H9 (cell line): ENCODE measurements around the gene ARHGAP22. TPM values are rescaled to one million over a fixed set of nuclear protein-coding genes. Genes with fewer than 3 reads are reported as not detected.

ENCODE experiments used
- DNase-seq: peaks from one replicate; pipeline ENCODE4 v3.0.0-alpha.2; 2017
- H2AFZ ChIP-seq: one replicate; pipeline ENCODE4 v1.6.1; 2013; ENCODE audit warnings: mild to moderate bottlenecking, low read length, control low read depth, moderate library complexity
- H2AK5ac ChIP-seq: 2 replicates; pipeline ENCODE4 v1.6.1; 2013; ENCODE audit warnings: low read length, control low read depth, mixed read lengths; ENCODE audit not compliant: insufficient read length
- H2BK120ac ChIP-seq: one replicate; pipeline ENCODE4 v1.6.1; 2013; ENCODE audit warnings: low read depth, mild to moderate bottlenecking, low read length, control low read depth, inconsistent platforms; ENCODE audit not compliant: poor library complexity, severe bottlenecking
- H2BK12ac ChIP-seq: 2 replicates; pipeline ENCODE4 v1.6.1; 2013; ENCODE audit warnings: low read length, control low read depth, mixed read lengths, low read depth; ENCODE audit not compliant: insufficient read length
- H2BK15ac ChIP-seq: 2 replicates; pipeline ENCODE4 v1.6.1; 2013; ENCODE audit warnings: low read depth, low read length, control low read depth
- H2BK20ac ChIP-seq: one replicate; pipeline ENCODE4 v1.6.1; 2013; ENCODE audit warnings: low read depth, mild to moderate bottlenecking, low read length, control low read depth, inconsistent platforms; ENCODE audit not compliant: poor library complexity, severe bottlenecking
- H2BK5ac ChIP-seq: 2 replicates; pipeline ENCODE4 v1.6.1; 2013; ENCODE audit warnings: low read length, control low read depth, mixed read lengths; ENCODE audit not compliant: insufficient read length
- H3K14ac ChIP-seq: 2 replicates; pipeline ENCODE4 v1.6.1; 2013; ENCODE audit warnings: low read length, control low read depth; ENCODE audit not compliant: insufficient read depth
- H3K18ac ChIP-seq: 2 replicates; pipeline ENCODE4 v1.6.1; 2013; ENCODE audit warnings: low read depth, mild to moderate bottlenecking, mixed read lengths, low read length, control low read depth; ENCODE audit not compliant: insufficient read length
- H3K23ac ChIP-seq: 2 replicates; pipeline ENCODE4 v1.6.1; 2013; ENCODE audit warnings: low read length, control low read depth, mixed read lengths, low read depth; ENCODE audit not compliant: insufficient read length
- H3K23me2 ChIP-seq: 2 replicates; pipeline ENCODE4 v1.6.1; 2013; ENCODE audit warnings: low read depth, mild to moderate bottlenecking, mixed read lengths, low read length, control low read depth; ENCODE audit not compliant: insufficient read length, poor library complexity, severe bottlenecking
- H3K27ac ChIP-seq: 2 replicates; pipeline ENCODE4 v1.5.1; 2013; ENCODE audit warnings: low read length, control low read depth, mixed read lengths, low read depth; ENCODE audit not compliant: insufficient read length
- H3K27me3 ChIP-seq: 2 replicates; pipeline ENCODE4 v1.6.1; 2013; ENCODE audit warnings: low read length, control low read depth, inconsistent platforms; ENCODE audit not compliant: insufficient read depth
- H3K4ac ChIP-seq: 2 replicates; pipeline ENCODE4 v1.6.1; 2013; ENCODE audit warnings: low read depth, mild to moderate bottlenecking, control low read depth, inconsistent platforms, low read length, moderate library complexity
- H3K4me1 ChIP-seq: 2 replicates; pipeline ENCODE4 v1.6.1; 2013; ENCODE audit warnings: low read length, control low read depth, inconsistent platforms; ENCODE audit not compliant: insufficient read depth
- H3K4me2 ChIP-seq: 2 replicates; pipeline ENCODE4 v1.6.1; 2013; ENCODE audit warnings: low read length, control low read depth, mixed read lengths; ENCODE audit not compliant: insufficient read length, insufficient read depth
- H3K56ac ChIP-seq: 2 replicates; pipeline ENCODE4 v1.6.1; 2013; ENCODE audit warnings: low read depth, mild to moderate bottlenecking, mixed read lengths, low read length, control low read depth; ENCODE audit not compliant: insufficient read length
- H3K79me1 ChIP-seq: 2 replicates; pipeline ENCODE4 v1.6.1; 2013; ENCODE audit warnings: low read depth, mild to moderate bottlenecking, moderate library complexity, low read length, control low read depth, inconsistent platforms; ENCODE audit not compliant: insufficient read depth, poor library complexity, severe bottlenecking
- H3K79me2 ChIP-seq: 2 replicates; pipeline ENCODE4 v1.6.1; 2013; ENCODE audit warnings: low read length, control low read depth, inconsistent platforms; ENCODE audit not compliant: insufficient read depth
- H3K9ac ChIP-seq: 2 replicates; pipeline ENCODE4 v1.6.1; 2013; ENCODE audit warnings: low read length, control low read depth, mixed read lengths; ENCODE audit not compliant: insufficient read length; ENCODE audit errors: extremely low read depth
- H3K9me3 ChIP-seq: one replicate; pipeline ENCODE4 v1.6.1; 2013; ENCODE audit warnings: low read depth, low read length, inconsistent platforms; ENCODE audit not compliant: control insufficient read depth
- H3T11ph ChIP-seq: one replicate; pipeline ENCODE4 v1.6.1; 2013; ENCODE audit warnings: mild to moderate bottlenecking, low read length, control low read depth, inconsistent platforms
- H4K20me1 ChIP-seq: one replicate; pipeline ENCODE4 v1.6.1; 2013; ENCODE audit not compliant: control insufficient read depth, insufficient read length, insufficient read depth
- H4K5ac ChIP-seq: 2 replicates; pipeline ENCODE4 v1.6.1; 2013; ENCODE audit warnings: low read depth, mild to moderate bottlenecking, mixed read lengths, low read length, control low read depth; ENCODE audit not compliant: insufficient read length
- H4K8ac ChIP-seq: replicated peaks from 2 replicates; pipeline ENCODE4 v1.6.1; 2013; ENCODE audit warnings: low read length, control low read depth, mixed read lengths, low read depth; ENCODE audit not compliant: insufficient read length
- H4K91ac ChIP-seq: 2 replicates; pipeline ENCODE4 v1.6.1; 2013; ENCODE audit warnings: low read depth, mild to moderate bottlenecking, moderate library complexity, mixed read lengths, low read length, control low read depth; ENCODE audit not compliant: insufficient read length
- H3K27ac Mint-ChIP-seq, 3 experiments: 2 replicates in 2 of 3; 3 replicates in 1 of 3; pipeline ENCODE4 v1.8.0; 2020 to 2021; ENCODE audit warnings: mixed read lengths in 3 of 3, mild to moderate bottlenecking in 1 of 3, moderate library complexity in 1 of 3
- H3K27me3 Mint-ChIP-seq: 2 replicates; pipeline ENCODE4 v1.8.0; 2021; ENCODE audit warnings: low read depth, mild to moderate bottlenecking, moderate library complexity, mixed read lengths
- H3K36me3 Mint-ChIP-seq, 3 experiments: 2 replicates in 2 of 3; 3 replicates in 1 of 3; pipeline ENCODE4 v1.8.0; 2020 to 2021; ENCODE audit warnings: low read depth in 3 of 3, mixed read lengths in 3 of 3; ENCODE audit not compliant: insufficient read depth in 1 of 3
- H3K4me1 Mint-ChIP-seq, 2 experiments: 2 replicates each; pipeline ENCODE4 v1.8.0; 2020; ENCODE audit warnings: mixed read lengths in 2 of 2
- H3K4me3 Mint-ChIP-seq, 2 experiments: 2 replicates in 1 of 2; 3 replicates in 1 of 2; pipeline ENCODE4 v1.8.0; 2020 to 2021; ENCODE audit warnings: mild to moderate bottlenecking in 2 of 2, mixed read lengths in 2 of 2, moderate library complexity in 1 of 2
- H3K9me3 Mint-ChIP-seq, 2 experiments: 2 replicates in 1 of 2; 3 replicates in 1 of 2; pipeline ENCODE4 v1.8.0; 2020; ENCODE audit warnings: mild to moderate bottlenecking in 2 of 2, mixed read lengths in 2 of 2, moderate library complexity in 1 of 2
- WGBS: extraction: QIAGEN DNeasy Blood & Tissue Kit; methylation state at CpG from one replicate; pipeline ENCODE4 v1.1.7; 2013; ENCODE audit warnings: missing lambda C conversion rate, low lambda C conversion rate, mixed read lengths; ENCODE audit not compliant: insufficient read length; ENCODE audit errors: extremely low coverage; 5-methylcytosine and 5-hydroxymethylcytosine counted together
- total RNA-seq: library from RNA; stranded (reverse); gene quantifications from 2 replicates; pipeline ENCODE4 v1.2.1, GENCODE V29; 2021
- TF ChIP-seq, protein P1 (sequence below): fragments of 200-600 bp; sonication (generic); conservative IDR thresholded peaks from 3 replicates; pipeline ENCODE4 v1.8.0; 2021; ENCODE audit warnings: antibody characterized with exemption, mild to moderate bottlenecking

Gene ARHGAP22
- total RNA-seq, 1 experiment from 2014 or later: 7.4 TPM

DNA sequence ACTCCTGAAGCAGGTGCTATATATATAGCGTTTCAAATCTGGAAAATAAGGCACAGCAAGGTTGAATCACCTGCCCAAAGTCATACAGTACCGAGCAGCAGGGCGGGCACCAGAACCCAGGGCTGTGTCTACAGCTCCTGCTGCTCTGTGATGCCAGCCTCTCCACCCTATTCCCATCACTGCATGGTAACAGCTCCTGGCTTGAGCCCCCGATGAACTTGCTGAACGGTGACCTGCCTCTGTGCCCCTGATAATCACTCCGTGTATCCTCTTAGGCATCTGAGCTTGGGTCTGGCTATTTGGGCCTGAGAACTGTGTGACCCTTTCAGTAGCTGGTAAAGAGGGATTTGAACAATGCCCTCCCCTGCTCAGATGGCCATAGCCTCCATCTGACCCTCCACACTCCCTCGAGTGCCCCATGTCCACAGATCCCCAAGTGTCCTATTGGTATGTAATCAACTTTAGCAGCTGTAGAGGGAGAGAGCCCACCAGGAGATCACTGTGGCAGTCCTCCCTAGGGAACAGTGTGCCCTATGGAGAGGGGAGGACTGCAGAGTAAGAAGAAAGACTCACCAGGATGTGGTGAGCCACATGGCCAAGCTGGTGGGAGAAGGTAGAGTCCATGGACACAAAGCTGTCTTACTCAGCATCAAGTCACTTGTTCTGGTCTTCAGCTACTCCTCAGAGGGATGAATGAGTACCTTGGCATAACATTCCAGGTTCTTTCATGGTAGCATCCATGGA is 1.1 kb upstream of the ARHGAP22 start:
- no peak for DNase-seq
- H3K4me3 Mint-ChIP-seq: no peak overlapping the region

More for the DNA sequence above, 1.1 kb upstream of the ARHGAP22 start:
- no peak overlapping the region for H3K4me2 ChIP-seq
- no peak overlapping the region for H3K27ac ChIP-seq
- no peak overlapping the region for H2BK5ac ChIP-seq
- peaks cover 3% of the 10 kb centered on the region; the same call in 1 of the 2 replicates for H3K27me3 ChIP-seq
- no CpG with 5 or more reads among the region's 7 CpGs for WGBS
- H3K23me2 ChIP-seq: peaks cover 5% of the 10 kb centered on the region
- no peak overlapping the region for H2AFZ ChIP-seq
- Mint-ChIP-seq H3K27me3 (peaks cover 53% of the 10 kb centered on the region), H3K4me1 (peaks cover 31 to 32% of the 10 kb centered on the region in 2 experiments), H3K9me3 (no peaks in the 10 kb centered on the region), H3K27ac (no peak overlapping the region; a peak in 1 of 7 replicates), H3K36me3 (no peaks in the 10 kb centered on the region)
- H3K14ac ChIP-seq: no peak overlapping the region
- no peak overlapping the region for H3K56ac ChIP-seq
- H3K9me3 ChIP-seq: no peaks in the 10 kb centered on the region
- H3K79me1 ChIP-seq: no peaks in the 10 kb centered on the region
- no peaks in the 10 kb centered on the region for H3K79me2 ChIP-seq
- no peak overlapping the region for H2AK5ac ChIP-seq
- H4K5ac ChIP-seq: no peak overlapping the region
- no peak overlapping the region for H3K9ac ChIP-seq
- no peaks in the 10 kb centered on the region for H4K20me1 ChIP-seq
- H3K18ac ChIP-seq: no peak overlapping the region
- no peak overlapping the region for H2BK120ac ChIP-seq
- H2BK20ac ChIP-seq: no peak overlapping the region
- H2BK15ac ChIP-seq: no peak overlapping the region
- no peak overlapping the region for H3T11ph ChIP-seq
- H2BK12ac ChIP-seq: no peak overlapping the region
- no peak overlapping the region for H3K23ac ChIP-seq
- H4K8ac ChIP-seq: no peak overlapping the region
- no peak overlapping the region for H3K4ac ChIP-seq
- 0 out of 2 replicates have a peak, but pooled peaks cover 4% of the 10 kb centered on the region for H3K4me1 ChIP-seq
- TF ChIP-seq, protein P1, sequence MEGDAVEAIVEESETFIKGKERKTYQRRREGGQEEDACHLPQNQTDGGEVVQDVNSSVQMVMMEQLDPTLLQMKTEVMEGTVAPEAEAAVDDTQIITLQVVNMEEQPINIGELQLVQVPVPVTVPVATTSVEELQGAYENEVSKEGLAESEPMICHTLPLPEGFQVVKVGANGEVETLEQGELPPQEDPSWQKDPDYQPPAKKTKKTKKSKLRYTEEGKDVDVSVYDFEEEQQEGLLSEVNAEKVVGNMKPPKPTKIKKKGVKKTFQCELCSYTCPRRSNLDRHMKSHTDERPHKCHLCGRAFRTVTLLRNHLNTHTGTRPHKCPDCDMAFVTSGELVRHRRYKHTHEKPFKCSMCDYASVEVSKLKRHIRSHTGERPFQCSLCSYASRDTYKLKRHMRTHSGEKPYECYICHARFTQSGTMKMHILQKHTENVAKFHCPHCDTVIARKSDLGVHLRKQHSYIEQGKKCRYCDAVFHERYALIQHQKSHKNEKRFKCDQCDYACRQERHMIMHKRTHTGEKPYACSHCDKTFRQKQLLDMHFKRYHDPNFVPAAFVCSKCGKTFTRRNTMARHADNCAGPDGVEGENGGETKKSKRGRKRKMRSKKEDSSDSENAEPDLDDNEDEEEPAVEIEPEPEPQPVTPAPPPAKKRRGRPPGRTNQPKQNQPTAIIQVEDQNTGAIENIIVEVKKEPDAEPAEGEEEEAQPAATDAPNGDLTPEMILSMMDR: no peak
- H4K91ac ChIP-seq: no peak overlapping the region
